Measurements from ENCODE around the gene AOPEP.

The AOPEP gene

GRCh38 chr9:95055334-95055850 is 328.9 kb downstream of the AOPEP start:
- no peak for DNase-seq (ENCODE audit: low read depth in 2 of 3, low spot score in 2 of 3)

- DNase-seq (ENCODE audit: low read depth in 2 of 3, low spot score in 2 of 3): no peak
These were observed 329.5 kb downstream of the AOPEP start for GRCh38 chr9:95055851-95056551.

- no peak for DNase-seq (ENCODE audit: low read depth in 2 of 3, low spot score in 2 of 3)
These were observed 330.6 kb downstream of the AOPEP start for GRCh38 chr9:95057101-95057500.

GRCh38 chr9:95058121-95058785 is 331.8 kb downstream of the AOPEP start:
- no peak for DNase-seq (ENCODE audit: low read depth in 2 of 3, low spot score in 2 of 3)

- no peak for DNase-seq (ENCODE audit: low read depth in 2 of 3, low spot score in 2 of 3)
These were observed 332.4 kb downstream of the AOPEP start for GRCh38 chr9:95058795-95059386.

GRCh38 chr9:95060234-95060633 is 333.7 kb downstream of the AOPEP start:
- no peak for DNase-seq (ENCODE audit: low read depth in 2 of 3, low spot score in 2 of 3)

- DNase-seq (ENCODE audit: low read depth in 2 of 3, low spot score in 2 of 3): no peak
These were observed 334.4 kb downstream of the AOPEP start for GRCh38 chr9:95060916-95061315.

- DNase-seq (ENCODE audit: low read depth in 2 of 3, low spot score in 2 of 3): no peak
These were observed 335.6 kb downstream of the AOPEP start for GRCh38 chr9:95061916-95062595.

GRCh38 chr9:95062596-95063065 is 336.1 kb downstream of the AOPEP start:
- DNase-seq (ENCODE audit: low read depth in 2 of 3, low spot score in 2 of 3): no peak

GRCh38 chr9:95063300-95063699 is 336.8 kb downstream of the AOPEP start:
- no peak for DNase-seq (ENCODE audit: low read depth in 2 of 3, low spot score in 2 of 3)

GRCh38 chr9:95065224-95065623 is 338.7 kb downstream of the AOPEP start:
- no peak for DNase-seq (ENCODE audit: low read depth in 2 of 3, low spot score in 2 of 3)

- no peak for DNase-seq (ENCODE audit: low read depth in 2 of 3, low spot score in 2 of 3)
These were observed 340.6 kb downstream of the AOPEP start for GRCh38 chr9:95067057-95067456.

- DNase-seq (ENCODE audit: low read depth in 2 of 3, low spot score in 2 of 3): no peak
These were observed 341.4 kb downstream of the AOPEP start for GRCh38 chr9:95067897-95068296.

GRCh38 chr9:95070549-95071021 is 344.1 kb downstream of the AOPEP start:
- DNase-seq (ENCODE audit: low read depth in 2 of 3, low spot score in 2 of 3): no peak

GRCh38 chr9:95071450-95071849 is 345.0 kb downstream of the AOPEP start:
- no peak for DNase-seq (ENCODE audit: low read depth in 2 of 3, low spot score in 2 of 3)

GRCh38 chr9:95071925-95072324 is 345.4 kb downstream of the AOPEP start:
- DNase-seq (ENCODE audit: low read depth in 2 of 3, low spot score in 2 of 3): no peak

GRCh38 chr9:95073042-95073607 is 346.6 kb downstream of the AOPEP start:
- DNase-seq (ENCODE audit: low read depth in 2 of 3, low spot score in 2 of 3): no peak

- no peak for DNase-seq (ENCODE audit: low read depth in 2 of 3, low spot score in 2 of 3)
These were observed 347.4 kb downstream of the AOPEP start for GRCh38 chr9:95073918-95074317.

- no peak for DNase-seq (ENCODE audit: low read depth in 2 of 3, low spot score in 2 of 3)
These were observed 348.1 kb downstream of the AOPEP start for GRCh38 chr9:95074632-95075031.

GRCh38 chr9:95075700-95076099 is 349.2 kb downstream of the AOPEP start:
- DNase-seq (ENCODE audit: low read depth in 2 of 3, low spot score in 2 of 3): no peak

- no peak for DNase-seq (ENCODE audit: low read depth in 2 of 3, low spot score in 2 of 3)
These were observed 350.2 kb downstream of the AOPEP start for GRCh38 chr9:95076696-95077052.
